Osteocyte (in vitro differentiated cells): ENCODE results near the gene RBM26. TPM values are rescaled to one million over a fixed set of nuclear protein-coding genes. Genes with fewer than 3 reads are reported as not detected.
"Not testable (repeated sequence)": the region's sequence is repeated elsewhere in the genome, so short reads cannot be mapped to it uniquely, and the experiment has no call there.

ENCODE experiments used
- DNase-seq: peaks from one replicate; pipeline ENCODE4 v3.0.0; 2021; ENCODE audit warnings: mixed read lengths; ENCODE audit not compliant: unreplicated experiment; ENCODE audit errors: extremely low spot score
- H3K27ac Mint-ChIP-seq: one replicate; pipeline ENCODE4 v1.8.0; 2021; ENCODE audit warnings: mild to moderate bottlenecking, mixed read lengths; ENCODE audit not compliant: unreplicated experiment
- H3K27me3 Mint-ChIP-seq: one replicate; pipeline ENCODE4 v1.8.0; 2021; ENCODE audit warnings: mixed read lengths; ENCODE audit not compliant: unreplicated experiment
- H3K36me3 Mint-ChIP-seq: one replicate; pipeline ENCODE4 v1.8.0; 2021; ENCODE audit warnings: mixed read lengths; ENCODE audit not compliant: unreplicated experiment
- H3K4me1 Mint-ChIP-seq: one replicate; pipeline ENCODE4 v1.8.0; 2021; ENCODE audit warnings: mixed read lengths; ENCODE audit not compliant: unreplicated experiment
- H3K4me3 Mint-ChIP-seq: one replicate; pipeline ENCODE4 v1.8.0; 2021; ENCODE audit warnings: mild to moderate bottlenecking, moderate library complexity, mixed read lengths; ENCODE audit not compliant: unreplicated experiment
- H3K9me3 Mint-ChIP-seq: one replicate; pipeline ENCODE4 v1.8.0; 2021; ENCODE audit warnings: mixed read lengths; ENCODE audit not compliant: unreplicated experiment
- CTCF ChIP-seq: fragments of 200-600 bp; sonication (generic); IDR thresholded peaks from 2 replicates; pipeline ENCODE4 v1.5.0; 2021; ENCODE audit warnings: antibody characterized with exemption, mild to moderate bottlenecking, moderate library complexity
- total RNA-seq: library from RNA; stranded (reverse); gene quantifications from 2 replicates; pipeline ENCODE4 v1.2.1, GENCODE V29; 2021

Gene RBM26
- total RNA-seq, 1 donor from 2014 or later: 38.3 TPM

- H3K4me3 Mint-ChIP-seq: no peak overlapping the region
- DNase-seq: no peak
- TF ChIP-seq CTCF: no peak
- no peak overlapping the region for H3K27ac Mint-ChIP-seq
- H3K36me3 Mint-ChIP-seq: no peaks in the 10 kb centered on the region
- no peaks in the 10 kb centered on the region for H3K9me3 Mint-ChIP-seq
- H3K4me1 Mint-ChIP-seq: no peaks in the 10 kb centered on the region
- H3K27me3 Mint-ChIP-seq: peaks cover 7% of the 10 kb centered on the region
Measured at GRCh38 chr13:79281339-79281747, 124.7 kb downstream of the RBM26 start.

- not testable (repeated sequence) for H3K4me1 Mint-ChIP-seq, H3K27ac Mint-ChIP-seq, DNase-seq, H3K4me3 Mint-ChIP-seq, H3K9me3 Mint-ChIP-seq, H3K27me3 Mint-ChIP-seq, H3K36me3 Mint-ChIP-seq
Measured at GRCh38 chr13:79279735-79280134, 126.3 kb downstream of the RBM26 start.

- Mint-ChIP-seq H3K4me1 (no peaks in the 10 kb centered on the region), H3K27me3 (peaks cover 8% of the 10 kb centered on the region), H3K27ac (no peak overlapping the region), H3K36me3 (no peaks in the 10 kb centered on the region), H3K4me3 (no peak overlapping the region), H3K9me3 (peaks cover under 1% of the 10 kb centered on the region)
- no peak for DNase-seq
- TF ChIP-seq CTCF: no peak
Measured at GRCh38 chr13:79273045-79273444, 133.0 kb downstream of the RBM26 start.

GRCh38 chr13:79271616-79272015 lies 134.4 kb downstream of the RBM26 start:
- H3K27ac Mint-ChIP-seq: no peak overlapping the region
- no peaks in the 10 kb centered on the region for H3K4me1 Mint-ChIP-seq
- TF ChIP-seq CTCF: no peak
- peaks cover 3% of the 10 kb centered on the region for H3K9me3 Mint-ChIP-seq
- no peak overlapping the region for H3K4me3 Mint-ChIP-seq
- no peak for DNase-seq
- H3K27me3 Mint-ChIP-seq: peaks cover 8% of the 10 kb centered on the region
- no peaks in the 10 kb centered on the region for H3K36me3 Mint-ChIP-seq

- Mint-ChIP-seq H3K4me1 (no peaks in the 10 kb centered on the region), H3K27ac (no peak overlapping the region), H3K36me3 (no peaks in the 10 kb centered on the region), H3K4me3 (no peak overlapping the region), H3K27me3 (peaks cover 10% of the 10 kb centered on the region), H3K9me3 (peaks cover 3% of the 10 kb centered on the region)
- DNase-seq: no peak
- TF ChIP-seq CTCF: no peak
Measured at GRCh38 chr13:79270859-79271258, 135.2 kb downstream of the RBM26 start.

Other genes with a start within 250 kb of the RBM26 start
- gene NDFIP2, start 74.9 kb upstream of the RBM26 start, total RNA-seq: 30.0 and 30.6 TPM in 2 replicates